ENCODE data around the gene MAP4K3. TPM values are rescaled to one million over a fixed set of nuclear protein-coding genes. Genes with fewer than 3 reads are reported as not detected.
A peak's percentile ranks its signal among the peaks of the same experiment; 100 is the strongest.

The MAP4K3 gene
- polyA plus RNA-seq, 1 experiment: 45.5 TPM

- DNase-seq (ENCODE audit: low read depth): no peak
- ChIA-PET CTCF (interaction anchor here (0.6 to 4.7 kb wide), 32 partner anchors 9 to 693 kb away, joined by 3 to 201 read pairs (median 4); partner anchors contain the start of genes CDKL4, DHX57, MORN2 and SOS1), POLR2A (interaction anchor here (0.9 kb wide), 1 partner anchor 281 kb away, joined by 3 read pairs; no protein-coding TSS in a partner anchor)
- Histone ChIP-seq H3K4me3 (ENCODE audit: low read depth, low read length) (no peak overlapping the region), H3K36me3 (ENCODE audit: control insufficient read depth, insufficient read depth, low read length) (no peaks in the 10 kb centered on the region), H3K27me3 (ENCODE audit: control insufficient read depth, insufficient read depth, low read length) (no peaks in the 10 kb centered on the region)
- TF ChIP-seq CTCF (IDR thresholded peaks at IDR 0.05; ENCODE audit: insufficient read depth, low read depth, low read length): no peak
Measured at GRCh38 chr2:39228413-39229209, 208.5 kb downstream of the MAP4K3 start.

GRCh38 chr2:39227628-39228412 lies 209.3 kb downstream of the MAP4K3 start:
- H3K27me3 ChIP-seq (ENCODE audit: control insufficient read depth, insufficient read depth, low read length): no peaks in the 10 kb centered on the region
- ChIA-PET POLR2A (interaction anchor here (0.9 kb wide), 1 partner anchor 280 kb away, joined by 3 read pairs; no protein-coding TSS in a partner anchor), CTCF (interaction anchor here (0.6 to 4.7 kb wide), 26 partner anchors 10 to 399 kb away, joined by 3 to 201 read pairs (median 4); partner anchors contain the start of genes CDKL4, DHX57, MORN2 and SOS1)
- H3K36me3 ChIP-seq (ENCODE audit: control insufficient read depth, insufficient read depth, low read length): no peaks in the 10 kb centered on the region
- no peak for DNase-seq (ENCODE audit: low read depth)
- no peak overlapping the region for H3K4me3 ChIP-seq (ENCODE audit: low read depth, low read length)
- TF ChIP-seq CTCF (IDR thresholded peaks at IDR 0.05; ENCODE audit: insufficient read depth, low read depth, low read length): peak; percentile 91

GRCh38 chr2:39225567-39225966 lies 211.5 kb downstream of the MAP4K3 start:
- no peak for DNase-seq (ENCODE audit: low read depth)
- TF ChIP-seq CTCF (IDR thresholded peaks at IDR 0.05; ENCODE audit: insufficient read depth, low read depth, low read length): no peak
- CTCF ChIA-PET: interaction anchor here (1.0 to 1.4 kb wide), 3 partner anchors 101 to 163 kb away, joined by 3 read pairs; no protein-coding TSS in a partner anchor
- Histone ChIP-seq H3K4me3 (ENCODE audit: low read depth, low read length) (no peak overlapping the region), H3K27me3 (ENCODE audit: control insufficient read depth, insufficient read depth, low read length) (no peaks in the 10 kb centered on the region), H3K36me3 (ENCODE audit: control insufficient read depth, insufficient read depth, low read length) (no peaks in the 10 kb centered on the region)
- POLR2A ChIA-PET: no interaction called here

- ChIA-PET CTCF (no interaction called here), POLR2A (no interaction called here)
- no peak for DNase-seq (ENCODE audit: low read depth)
- Histone ChIP-seq H3K4me3 (ENCODE audit: low read depth, low read length) (no peak overlapping the region), H3K27me3 (ENCODE audit: control insufficient read depth, insufficient read depth, low read length) (no peaks in the 10 kb centered on the region), H3K36me3 (ENCODE audit: control insufficient read depth, insufficient read depth, low read length) (no peaks in the 10 kb centered on the region)
- TF ChIP-seq CTCF (IDR thresholded peaks at IDR 0.05; ENCODE audit: insufficient read depth, low read depth, low read length): no peak
Measured at GRCh38 chr2:39223909-39224308, 213.2 kb downstream of the MAP4K3 start.

- CTCF ChIA-PET: no interaction called here
- POLR2A ChIA-PET: no interaction called here
- DNase-seq (ENCODE audit: low read depth): no peak
- Histone ChIP-seq H3K27me3 (ENCODE audit: control insufficient read depth, insufficient read depth, low read length) (no peaks in the 10 kb centered on the region), H3K36me3 (ENCODE audit: control insufficient read depth, insufficient read depth, low read length) (no peaks in the 10 kb centered on the region), H3K4me3 (ENCODE audit: low read depth, low read length) (no peak overlapping the region)
- no peak for TF ChIP-seq CTCF (IDR thresholded peaks at IDR 0.05; ENCODE audit: insufficient read depth, low read depth, low read length)
Measured at GRCh38 chr2:39221459-39221858, 215.6 kb downstream of the MAP4K3 start.
